Kidney tubule cell (primary cell): ENCODE measurements around the gene ARHGAP26.

Experiments used
- DNase-seq: peaks from one replicate; pipeline ENCODE4 v3.0.0-alpha.2; 2018; ENCODE audit warnings: low spot score

The ARHGAP26 gene, protein sequence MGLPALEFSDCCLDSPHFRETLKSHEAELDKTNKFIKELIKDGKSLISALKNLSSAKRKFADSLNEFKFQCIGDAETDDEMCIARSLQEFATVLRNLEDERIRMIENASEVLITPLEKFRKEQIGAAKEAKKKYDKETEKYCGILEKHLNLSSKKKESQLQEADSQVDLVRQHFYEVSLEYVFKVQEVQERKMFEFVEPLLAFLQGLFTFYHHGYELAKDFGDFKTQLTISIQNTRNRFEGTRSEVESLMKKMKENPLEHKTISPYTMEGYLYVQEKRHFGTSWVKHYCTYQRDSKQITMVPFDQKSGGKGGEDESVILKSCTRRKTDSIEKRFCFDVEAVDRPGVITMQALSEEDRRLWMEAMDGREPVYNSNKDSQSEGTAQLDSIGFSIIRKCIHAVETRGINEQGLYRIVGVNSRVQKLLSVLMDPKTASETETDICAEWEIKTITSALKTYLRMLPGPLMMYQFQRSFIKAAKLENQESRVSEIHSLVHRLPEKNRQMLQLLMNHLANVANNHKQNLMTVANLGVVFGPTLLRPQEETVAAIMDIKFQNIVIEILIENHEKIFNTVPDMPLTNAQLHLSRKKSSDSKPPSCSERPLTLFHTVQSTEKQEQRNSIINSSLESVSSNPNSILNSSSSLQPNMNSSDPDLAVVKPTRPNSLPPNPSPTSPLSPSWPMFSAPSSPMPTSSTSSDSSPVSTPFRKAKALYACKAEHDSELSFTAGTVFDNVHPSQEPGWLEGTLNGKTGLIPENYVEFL

DNA sequence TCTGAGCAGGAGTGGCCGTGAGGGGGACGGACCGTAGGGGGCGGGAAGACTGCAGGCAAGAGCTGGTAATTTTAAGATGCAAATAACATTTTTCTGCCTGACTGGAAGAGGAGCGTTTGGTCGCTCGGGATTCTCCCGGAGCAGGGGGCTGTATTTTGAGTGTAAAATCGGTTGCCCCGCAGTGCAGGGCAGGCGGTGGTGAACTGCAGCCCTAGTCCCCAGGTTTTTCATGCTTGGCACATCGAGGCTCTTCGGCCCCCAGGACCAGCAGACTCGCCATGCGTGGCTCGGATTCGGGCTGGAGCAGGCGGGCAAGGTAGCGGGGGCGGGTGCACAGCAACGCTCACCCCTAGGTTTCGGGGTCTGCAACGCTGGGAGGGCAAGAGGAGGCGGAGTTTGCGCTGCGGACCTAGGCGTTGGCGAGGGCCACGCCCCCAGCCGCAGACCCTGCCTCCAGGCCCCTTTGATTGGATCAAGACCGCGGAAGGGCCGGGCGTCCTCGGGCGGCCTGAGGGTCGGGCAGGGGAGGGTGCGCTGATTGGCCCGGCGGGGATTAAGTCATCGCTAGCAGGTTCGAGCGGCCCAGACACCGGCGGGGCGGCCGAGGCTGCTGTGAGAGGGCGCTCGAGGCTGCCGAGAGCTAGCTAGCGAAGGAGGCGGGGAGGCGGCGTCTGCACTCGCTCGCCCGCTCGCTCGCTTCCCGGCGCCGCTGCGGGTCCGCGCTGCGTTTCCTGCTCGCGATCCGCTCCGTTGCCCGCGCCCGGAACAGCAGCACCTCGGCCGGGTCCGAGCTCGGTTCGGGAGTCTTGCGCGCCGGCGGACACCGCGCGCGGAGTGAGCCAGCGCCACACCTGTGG lies at the start of gene ARHGAP26:
ARHGAP26 (plus strand) TSS at position 585 of the 857 bp plus-strand sequence. CDS start 385 bp downstream, outside the sequence.
- DNase-seq: peak; percentile 97

DNA sequence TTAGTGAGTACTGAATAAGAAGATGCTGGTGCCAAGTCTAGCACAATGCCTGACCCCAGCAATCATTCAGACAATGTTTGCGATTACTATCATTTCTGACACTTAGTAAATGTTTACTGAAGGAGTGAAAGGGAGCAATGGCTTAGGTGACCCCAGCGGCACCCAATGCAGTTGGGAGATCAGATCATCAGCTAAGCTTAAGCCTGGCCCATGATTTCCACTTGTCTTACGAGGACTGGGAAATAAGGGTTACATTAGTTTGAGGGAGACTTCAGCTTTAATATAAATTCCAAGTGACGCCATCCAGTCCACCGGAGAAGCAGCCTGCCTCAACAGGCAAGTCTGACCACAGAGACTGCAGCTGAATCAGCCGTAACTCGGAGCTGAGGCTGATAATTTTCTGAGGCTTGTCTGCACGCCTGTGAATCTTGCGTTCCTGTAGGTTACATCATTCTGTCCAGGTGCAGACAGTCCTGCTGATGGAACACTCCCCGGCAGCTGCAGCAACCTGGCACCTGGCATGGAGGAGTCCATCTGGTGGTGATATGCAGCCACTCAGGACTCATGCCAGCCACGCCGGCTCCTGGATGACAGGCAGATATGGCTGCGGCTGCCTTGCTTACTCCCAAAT lies 49.4 kb upstream of the ARHGAP26 start:
- no peak for DNase-seq

DNA sequence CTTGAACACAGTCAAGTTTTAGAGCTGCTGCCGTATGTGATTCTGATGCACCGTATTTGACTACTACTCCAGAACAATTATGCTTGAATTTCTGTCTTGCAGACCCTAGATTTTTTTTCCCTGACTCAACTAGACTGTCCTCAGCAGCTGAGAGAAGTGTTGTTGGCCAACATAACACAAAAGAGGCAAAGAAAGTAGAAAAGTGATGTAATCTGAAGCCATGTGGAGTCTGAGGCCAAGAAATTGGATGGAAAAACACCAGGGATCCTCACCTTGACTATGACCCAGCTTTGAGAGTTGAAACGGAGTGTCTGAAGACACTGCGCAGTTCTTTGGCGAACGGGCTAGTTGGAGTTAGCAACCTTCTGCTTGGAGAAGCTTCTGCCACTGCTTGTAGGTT lies 48.0 kb upstream of the ARHGAP26 start:
- DNase-seq: no peak

DNA sequence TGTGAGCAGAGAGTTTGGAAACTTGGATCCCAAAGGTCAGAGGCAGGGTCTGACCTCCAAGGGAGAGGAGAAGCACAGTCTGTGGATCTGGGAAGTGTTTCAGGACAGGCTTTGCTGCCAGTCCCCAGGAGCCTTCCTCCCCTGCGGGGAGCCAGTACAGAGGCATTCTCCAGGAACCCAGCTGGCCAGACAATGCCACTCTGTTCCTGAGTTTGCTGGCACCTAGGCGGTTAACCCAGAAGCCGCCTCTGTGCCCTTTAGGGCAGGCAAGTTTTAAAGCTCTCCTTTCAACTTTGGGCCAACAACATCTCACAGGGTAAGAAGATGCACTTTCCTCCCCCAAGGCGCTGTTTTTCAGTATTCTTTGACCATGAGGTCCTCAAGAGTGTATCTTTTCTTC lies 47.3 kb upstream of the ARHGAP26 start:
- DNase-seq: no peak

DNA sequence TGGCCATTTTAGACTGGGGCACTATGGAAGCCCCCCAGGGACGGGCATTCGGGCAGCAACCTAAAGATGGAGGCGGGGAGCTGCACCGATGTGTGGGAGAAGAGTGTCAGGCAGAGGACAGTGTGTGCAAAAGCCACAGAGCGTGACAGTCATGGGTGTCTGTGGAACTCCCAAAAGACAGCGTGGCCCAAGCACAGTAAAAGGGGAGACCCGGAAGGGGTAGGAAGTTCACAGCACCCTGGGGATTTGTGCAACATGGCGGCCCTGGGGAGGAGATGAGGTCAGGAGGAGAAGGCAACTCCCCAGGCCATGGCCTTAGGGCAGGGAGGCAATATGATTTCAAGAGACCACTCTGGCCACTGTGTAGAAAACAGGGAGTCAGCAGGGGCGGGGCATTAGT lies 45.4 kb upstream of the ARHGAP26 start:
- no peak for DNase-seq

DNA sequence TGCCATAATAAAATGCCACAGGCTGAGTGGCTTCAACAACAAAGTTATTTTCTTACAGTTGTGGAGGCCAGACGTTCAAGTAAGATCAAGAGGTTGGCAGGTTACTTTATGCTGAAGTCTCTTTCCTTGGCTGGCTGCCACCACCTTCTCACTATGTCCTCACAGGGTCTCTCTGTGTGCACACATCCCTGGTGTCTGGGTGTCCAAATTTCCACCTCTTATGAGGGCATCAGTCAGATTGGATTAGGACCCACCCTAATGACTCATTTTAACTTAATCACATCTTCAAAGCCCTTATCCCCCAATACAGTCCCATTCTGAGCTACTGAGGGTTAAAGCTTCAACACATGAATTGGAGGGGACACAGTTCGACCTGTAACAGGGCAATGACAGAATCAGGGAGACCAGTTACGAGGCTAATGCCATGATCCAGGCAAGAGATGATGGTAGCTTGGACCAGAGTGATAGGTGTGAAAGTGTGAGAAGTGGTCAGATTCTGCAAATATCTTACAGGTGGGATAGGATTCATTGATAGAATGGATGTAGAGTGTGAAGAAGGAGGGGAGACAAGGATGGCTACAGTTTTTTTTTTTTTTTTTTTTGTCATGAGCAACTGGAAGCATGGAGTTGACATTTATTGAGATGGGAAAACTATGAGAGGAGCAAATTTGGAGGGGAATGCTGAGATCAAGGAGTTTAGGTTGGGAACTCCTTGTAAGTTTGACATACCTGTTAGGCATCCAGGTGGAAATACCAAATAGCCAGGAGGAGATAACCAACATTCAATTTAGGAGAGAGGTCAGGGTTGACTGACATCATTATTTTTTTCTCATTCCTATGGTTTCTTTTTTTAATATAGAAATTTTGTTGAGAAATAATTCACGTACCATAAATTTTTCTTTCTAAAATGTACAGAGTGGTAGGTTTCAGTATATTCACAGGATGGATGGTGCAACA lies 44.7 kb upstream of the ARHGAP26 start:
- no peak for DNase-seq

DNA sequence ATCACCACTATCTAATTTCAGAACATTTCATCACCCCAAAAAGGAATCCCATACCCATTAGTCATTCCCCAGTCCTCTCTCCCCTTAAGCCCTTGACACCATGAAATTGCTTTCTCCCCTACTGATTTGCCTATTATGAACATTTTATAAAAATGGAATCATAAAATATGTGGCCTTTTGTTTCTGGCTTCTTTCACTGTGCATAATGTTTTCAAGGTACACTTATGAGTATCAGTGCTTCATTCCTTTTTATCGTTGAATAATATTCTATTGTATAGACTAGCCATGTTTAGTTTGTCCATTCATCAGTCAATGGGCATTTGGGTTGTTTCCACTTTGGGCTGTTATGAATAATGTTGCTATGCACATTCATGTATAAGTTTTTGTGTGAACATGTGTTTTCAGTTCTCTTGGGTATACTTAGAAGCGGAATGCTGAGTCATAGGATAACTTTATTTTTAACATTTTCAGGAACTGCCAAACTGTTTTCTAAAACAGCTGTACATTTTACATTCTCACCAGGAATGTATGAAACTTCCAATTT lies 43.9 kb upstream of the ARHGAP26 start:
- DNase-seq: no peak

DNA sequence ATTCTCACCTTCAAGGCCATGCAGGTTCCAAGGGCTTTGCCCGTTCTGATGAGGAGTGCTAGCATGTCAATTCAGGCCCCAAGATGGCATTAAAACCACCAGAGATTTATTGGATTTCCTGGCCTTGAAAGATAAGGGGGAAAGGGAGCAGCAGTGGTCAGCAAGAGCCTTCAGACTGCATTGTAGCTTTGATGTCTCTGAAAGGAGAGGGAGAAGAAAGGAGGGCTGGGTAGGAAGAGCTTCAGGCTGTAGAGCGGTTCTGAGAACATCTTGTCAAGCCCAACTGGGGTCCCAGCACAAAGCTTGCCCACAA lies 42.5 kb upstream of the ARHGAP26 start:
- no peak for DNase-seq

DNA sequence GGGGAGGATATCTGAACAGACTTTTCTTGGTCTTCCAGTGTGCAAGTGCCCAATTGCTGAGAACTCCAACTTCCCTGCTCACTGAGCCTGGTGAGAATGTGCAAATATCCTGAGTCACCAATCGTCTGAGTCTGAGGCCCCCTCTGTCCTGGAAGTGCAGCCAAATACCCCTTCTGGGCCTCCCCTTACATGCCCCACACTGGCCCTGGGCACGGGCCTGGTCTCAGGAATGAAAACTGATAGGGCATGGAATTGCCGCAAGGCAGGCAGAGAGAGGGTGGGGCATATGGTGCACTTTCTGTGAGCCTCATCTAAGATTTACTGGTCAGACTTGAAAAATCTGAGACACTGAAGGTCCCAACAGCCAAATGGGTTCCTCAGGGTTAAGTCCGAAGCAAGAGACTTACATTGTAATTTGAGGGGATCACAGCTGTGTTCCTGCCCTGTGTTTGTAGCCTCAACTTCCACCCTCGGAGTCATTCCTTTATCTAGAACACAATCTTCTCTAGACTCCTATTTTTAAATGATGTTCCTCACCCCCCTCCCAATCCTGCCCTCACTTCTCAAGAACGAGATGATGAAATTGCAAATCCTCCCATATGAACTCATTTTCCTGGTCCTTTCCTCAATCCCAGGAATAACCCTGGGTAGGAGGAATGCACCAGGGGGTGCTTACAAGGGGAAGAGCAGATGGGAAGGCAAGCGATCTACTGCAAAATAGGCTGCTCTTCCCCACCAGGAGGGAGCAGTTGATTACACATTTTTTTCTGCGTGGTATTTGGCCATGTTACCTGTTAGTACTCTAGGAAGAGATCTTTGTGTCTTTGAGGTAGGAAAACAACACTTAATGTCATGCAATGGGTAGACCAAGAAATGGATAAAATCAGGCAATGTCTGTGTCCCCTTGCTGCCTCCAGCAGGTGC lies 34.6 kb upstream of the ARHGAP26 start:
- no peak for DNase-seq

DNA sequence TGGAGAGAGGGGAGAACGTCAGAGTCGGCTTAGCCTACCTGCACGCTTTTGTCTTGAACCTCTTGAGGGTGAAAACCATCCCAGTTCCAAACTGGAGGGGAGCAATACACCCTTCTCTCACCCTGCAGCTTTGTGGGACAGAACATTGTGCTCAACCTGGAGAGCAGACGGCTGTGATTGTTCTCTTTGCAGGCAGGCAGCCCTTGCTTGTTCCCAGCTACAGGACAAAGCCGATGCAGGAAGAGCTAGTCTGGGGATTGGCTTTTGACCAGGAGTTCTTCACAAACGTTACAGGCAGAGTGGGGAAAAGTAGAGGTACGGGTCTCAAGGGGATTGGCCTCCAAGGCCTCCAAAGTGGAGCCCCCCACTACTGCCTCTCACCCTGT lies 33.9 kb upstream of the ARHGAP26 start:
- no peak for DNase-seq

DNA sequence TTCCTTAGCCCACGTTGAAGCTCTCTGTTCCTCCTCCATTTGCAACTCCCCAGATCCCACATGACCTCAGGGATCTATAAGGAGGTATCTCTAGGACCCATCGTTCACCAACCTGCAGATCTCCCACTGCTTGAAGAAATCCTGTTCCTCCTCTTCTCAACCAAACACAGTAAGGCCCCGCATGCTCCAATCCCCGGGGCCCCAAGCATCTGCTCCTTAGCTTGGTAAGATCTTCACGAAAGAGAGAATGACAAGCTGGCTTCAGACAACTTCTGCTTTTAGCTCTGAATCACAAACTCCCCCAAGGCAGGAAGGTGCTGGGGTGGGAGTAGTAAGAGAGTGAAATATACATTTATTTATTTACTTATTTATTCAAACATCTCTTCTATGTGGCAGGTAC lies 33.0 kb upstream of the ARHGAP26 start:
- DNase-seq: no peak

DNA sequence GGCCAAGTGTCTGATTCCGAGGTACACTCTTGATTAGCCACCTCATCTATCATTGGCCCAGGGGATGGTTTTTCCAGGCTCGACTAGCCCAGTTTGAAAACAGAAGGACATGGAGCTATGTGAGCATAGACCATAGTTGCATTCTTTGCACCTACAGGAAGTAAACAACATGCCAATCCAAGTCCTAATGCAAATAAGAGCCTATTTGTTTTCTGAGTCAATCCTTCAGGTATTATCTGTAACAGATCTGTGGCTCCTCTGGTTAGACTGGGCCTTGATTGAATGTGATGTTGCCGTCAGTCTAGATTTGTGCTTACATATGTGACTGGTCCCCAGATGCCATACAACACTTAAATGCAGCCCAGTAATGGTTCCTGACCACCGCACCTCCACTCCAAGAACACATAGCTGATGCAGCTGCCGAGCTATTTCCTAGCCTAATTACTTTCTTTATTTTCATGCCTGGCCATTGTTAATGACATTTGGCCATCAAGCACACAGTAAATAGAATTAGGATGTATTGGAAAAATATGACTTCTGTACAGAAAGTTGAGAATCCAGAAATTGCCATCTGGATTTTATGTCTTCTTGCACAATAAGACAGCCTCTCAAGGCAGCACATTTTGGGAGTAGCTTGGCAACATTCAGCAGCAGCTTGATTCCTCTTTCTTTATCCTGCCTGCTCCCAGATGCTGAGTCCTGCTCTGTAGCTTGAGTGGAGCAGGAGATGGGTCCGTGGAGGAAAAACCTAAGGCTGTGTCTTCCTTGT lies 29.5 kb upstream of the ARHGAP26 start:
- peak; percentile 17 for DNase-seq

DNA sequence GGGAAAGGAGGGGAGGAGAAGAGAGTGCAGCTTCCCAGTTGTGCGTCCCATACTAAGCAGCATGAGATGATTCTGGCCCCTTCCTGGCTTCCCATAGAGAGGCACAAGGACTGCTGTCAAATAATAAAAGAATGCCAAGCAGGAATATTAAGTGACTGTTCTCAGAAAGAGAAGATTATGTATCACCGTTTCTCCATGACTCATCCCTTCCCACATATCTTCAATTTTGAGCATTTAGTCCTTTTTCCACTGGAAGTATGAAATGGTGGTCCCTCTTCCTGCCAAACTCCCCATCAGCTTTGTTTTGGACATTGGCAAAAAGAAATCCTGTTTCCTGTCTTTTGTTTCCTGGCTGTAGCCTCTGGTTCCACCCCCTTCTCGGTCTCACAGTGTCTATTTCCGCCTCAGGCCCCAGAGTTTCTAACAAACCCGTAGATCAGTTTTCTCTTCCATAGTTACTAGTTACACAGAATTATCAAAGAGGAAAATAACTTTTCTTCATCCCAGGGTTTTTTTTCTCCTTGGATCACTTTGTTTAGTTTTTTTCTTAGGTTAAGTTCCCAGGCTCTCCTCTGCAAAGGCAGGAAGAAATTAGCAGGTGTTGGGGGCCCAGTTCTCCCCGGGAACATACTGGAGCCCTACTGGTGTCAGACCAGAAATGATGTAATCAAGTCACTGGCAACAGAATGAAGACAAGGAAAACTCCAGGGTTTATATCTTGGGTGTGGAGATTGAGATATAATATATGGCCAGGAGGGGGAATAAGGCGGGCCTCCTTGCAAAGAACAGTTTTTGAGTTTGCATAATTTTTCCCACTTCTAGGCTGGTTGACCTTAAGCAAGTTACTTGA lies 26.4 kb upstream of the ARHGAP26 start:
- DNase-seq: no peak

DNA sequence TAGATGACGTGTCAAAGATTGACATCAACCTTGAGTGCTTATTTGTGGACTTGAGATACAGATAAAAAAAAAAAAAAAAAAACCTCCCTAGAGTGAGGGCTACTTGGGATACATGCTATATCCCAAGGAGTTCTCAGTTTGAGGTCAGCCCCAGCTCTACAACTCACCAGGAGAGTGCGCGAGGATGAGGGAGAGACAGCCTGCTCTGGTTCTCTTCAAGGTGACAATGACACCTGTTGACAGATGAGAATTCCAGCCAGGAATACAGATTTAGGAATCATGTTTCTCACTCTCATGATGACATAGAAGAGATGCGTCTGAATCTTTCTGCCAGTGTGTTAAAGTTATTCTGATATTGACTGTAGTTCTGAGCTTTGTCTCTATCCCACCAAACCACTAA lies 24.9 kb upstream of the ARHGAP26 start:
- DNase-seq: no peak

DNA sequence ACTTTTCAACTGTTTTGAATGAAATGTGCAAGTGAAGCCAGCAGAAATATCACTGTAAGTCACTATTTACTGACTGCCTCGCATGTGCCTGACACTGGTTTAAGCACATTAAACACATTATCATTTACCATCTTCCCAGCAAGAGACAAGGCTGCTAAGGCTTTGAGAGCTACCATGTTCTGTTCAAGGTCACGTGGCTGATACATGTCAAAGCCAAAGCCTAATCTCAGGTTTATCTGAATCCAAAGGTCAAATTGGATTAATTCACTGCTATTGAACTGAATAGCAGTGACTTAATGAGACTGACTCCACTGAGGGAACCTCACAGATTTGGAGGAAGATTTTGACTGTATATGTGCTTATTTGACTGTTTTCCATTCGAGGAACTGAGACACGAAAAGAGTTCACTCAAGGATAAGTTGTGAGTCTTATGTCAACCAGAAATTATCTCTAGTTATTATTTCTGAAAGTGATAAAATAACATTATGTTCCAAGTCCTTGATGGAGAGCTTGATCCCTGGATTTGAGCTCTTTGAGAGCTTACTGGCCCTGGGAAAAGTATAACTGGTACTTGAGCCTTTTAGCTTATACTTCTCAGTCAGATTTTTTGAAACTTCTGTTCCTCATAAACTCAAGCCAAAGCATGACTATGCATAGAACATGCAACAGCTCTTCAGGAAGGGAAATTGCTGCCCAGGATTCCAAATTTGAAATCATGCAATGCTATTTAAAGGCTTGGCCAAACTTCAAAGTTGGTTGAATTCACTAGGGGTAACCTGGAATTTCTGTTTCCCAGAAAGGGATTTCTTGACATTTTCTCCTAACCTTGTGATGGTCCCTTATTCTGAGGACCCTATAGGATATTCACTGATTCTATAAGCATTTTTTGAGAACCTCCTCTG lies 23.4 kb upstream of the ARHGAP26 start:
- DNase-seq: no peak

DNA sequence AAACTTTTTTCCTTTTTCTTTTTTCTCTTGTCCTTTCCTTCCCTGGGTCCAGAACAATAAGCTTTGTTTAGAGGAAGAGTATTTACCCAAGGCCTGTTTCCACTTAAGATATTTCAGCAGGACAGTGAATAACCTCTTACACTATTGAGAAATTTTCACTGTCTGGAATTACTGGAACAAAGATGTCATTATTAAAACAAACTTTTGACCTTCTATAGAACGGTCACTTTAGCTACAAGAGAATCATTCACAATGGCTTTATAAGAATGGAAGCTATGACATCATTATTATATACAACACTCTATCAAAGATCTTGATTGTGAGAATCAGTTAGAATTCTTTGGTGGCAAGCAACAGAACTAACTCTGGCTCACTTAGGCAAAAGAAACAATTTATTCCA lies 22.0 kb upstream of the ARHGAP26 start:
- DNase-seq: no peak
